GM23338 (cell line): Measurements from ENCODE around the gene SRSF1. TPM values are rescaled to one million over a fixed set of nuclear protein-coding genes. Genes with fewer than 3 reads are reported as not detected.
A peak's percentile ranks its signal among the peaks of the same experiment; 100 is the strongest.

Source experiments
- ATAC-seq: fragments of 200-7000 bp; cut with Tn5 transposase; 3 replicates; pipeline ENCODE4 v1.9.1; 2020
- DNase-seq: peaks from one replicate; pipeline ENCODE4 v3.0.0-alpha.2; 2015; ENCODE audit warnings: low spot score
- H2AFZ ChIP-seq: fragments of 200-600 bp; sonication (generic); 2 replicates; pipeline ENCODE4 v1.8.0; 2016; ENCODE audit warnings: antibody characterized with exemption, mild to moderate bottlenecking, moderate library complexity
- H3F3A ChIP-seq: fragments of 200-600 bp; sonication (generic); replicated peaks from 2 replicates; pipeline ENCODE4 v1.8.0; 2017; ENCODE audit warnings: antibody characterized with exemption, mixed run types, low read depth
- H3K27ac ChIP-seq: fragments of 200-600 bp; sonication (generic); 2 replicates; pipeline ENCODE4 v1.6.1; 2016; ENCODE audit warnings: low read depth
- H3K27me3 ChIP-seq: fragments of 200-600 bp; sonication (generic); 2 replicates; pipeline ENCODE4 v1.8.0; 2016; ENCODE audit warnings: mild to moderate bottlenecking, mixed run types, moderate library complexity; ENCODE audit not compliant: insufficient read depth
- H3K36me3 ChIP-seq: fragments of 200-600 bp; sonication (generic); 2 replicates; pipeline ENCODE4 v1.8.0; 2016; ENCODE audit warnings: mild to moderate bottlenecking; ENCODE audit not compliant: insufficient read depth
- H3K4me1 ChIP-seq: fragments of 200-600 bp; sonication (generic); 2 replicates; pipeline ENCODE4 v1.8.0; 2016; ENCODE audit warnings: mild to moderate bottlenecking, moderate library complexity; ENCODE audit not compliant: insufficient read depth
- H3K4me2 ChIP-seq: fragments of 200-600 bp; sonication (generic); 2 replicates; pipeline ENCODE4 v1.7.1; 2017; ENCODE audit warnings: mixed run types
- H3K4me3 ChIP-seq: fragments of 200-600 bp; sonication (generic); 2 replicates; pipeline ENCODE4 v1.6.1; 2016; ENCODE audit warnings: mixed run types
- H3K79me2 ChIP-seq: fragments of 200-600 bp; sonication (generic); replicated peaks from 2 replicates; pipeline ENCODE4 v1.8.0; 2017; ENCODE audit warnings: mild to moderate bottlenecking; ENCODE audit not compliant: insufficient read depth
- H3K9me2 ChIP-seq: fragments of 200-600 bp; sonication (generic); 2 replicates; pipeline ENCODE4 v1.8.0; 2017; ENCODE audit not compliant: insufficient read depth
- H4K20me1 ChIP-seq: fragments of 200-600 bp; sonication (generic); replicated peaks from 2 replicates; pipeline ENCODE4 v1.8.0; 2017; ENCODE audit warnings: mild to moderate bottlenecking; ENCODE audit not compliant: insufficient read depth
- H3K27ac Mint-ChIP-seq: 2 replicates; pipeline ENCODE4 v1.8.0; 2020; ENCODE audit warnings: inconsistent platforms, mild to moderate bottlenecking, moderate library complexity, mixed read lengths
- H3K27me3 Mint-ChIP-seq: 3 replicates; pipeline ENCODE4 v1.8.0; 2022; ENCODE audit warnings: low read depth, mild to moderate bottlenecking, moderate library complexity, mixed read lengths, inconsistent platforms; ENCODE audit not compliant: insufficient read depth, poor library complexity
- H3K36me3 Mint-ChIP-seq: 3 replicates; pipeline ENCODE4 v1.8.0; 2021; ENCODE audit warnings: low read depth, mild to moderate bottlenecking, inconsistent platforms, moderate library complexity, mixed read lengths
- H3K4me1 Mint-ChIP-seq: 3 replicates; pipeline ENCODE4 v1.8.0; 2020; ENCODE audit warnings: mild to moderate bottlenecking, inconsistent platforms, mixed read lengths
- H3K4me3 Mint-ChIP-seq: 3 replicates; pipeline ENCODE4 v1.8.0; 2021; ENCODE audit warnings: moderate library complexity, mild to moderate bottlenecking, inconsistent platforms, mixed read lengths
- H3K9me3 Mint-ChIP-seq: 3 replicates; pipeline ENCODE4 v1.8.0; 2020; ENCODE audit warnings: moderate library complexity, mild to moderate bottlenecking, inconsistent platforms, mixed read lengths
- CREB1 ChIP-seq: fragments of 250-450 bp; sonication (Bioruptor Pico); IDR thresholded peaks from 2 replicates; pipeline ENCODE4 v1.5.0; 2020; ENCODE audit warnings: low read depth, mild to moderate bottlenecking, moderate library complexity
- CTCF ChIP-seq, 2 experiments: fragments of 200-600 bp in 1 of 2; sonication (generic) in 1 of 2; conservative IDR thresholded peaks; 2 replicates each; pipeline versions ENCODE4 v1.5.1 to v1.6.1; 2016 to 2017; ENCODE audit warnings: antibody characterized with exemption in 2 of 2, low read depth in 2 of 2, mild to moderate bottlenecking in 2 of 2, moderate library complexity in 1 of 2
- ETS1 ChIP-seq: IDR thresholded peaks from 2 replicates; pipeline ENCODE4 v1.6.1; 2016; ENCODE audit warnings: antibody characterized with exemption
- EZH2 ChIP-seq: fragments of 200-600 bp; sonication (generic); IDR thresholded peaks from one replicate; pipeline ENCODE4 v1.8.0; 2017; ENCODE audit warnings: antibody characterized with exemption, mild to moderate bottlenecking, low read depth; ENCODE audit not compliant: unreplicated experiment
- EZH2phosphoT487 ChIP-seq: fragments of 200-600 bp; sonication (generic); IDR thresholded peaks from one replicate; pipeline ENCODE4 v1.8.1; 2018; ENCODE audit warnings: antibody characterized with exemption; ENCODE audit not compliant: unreplicated experiment
- JUNB ChIP-seq: IDR thresholded peaks from one replicate; pipeline ENCODE4 v1.6.1; 2016; ENCODE audit warnings: antibody characterized with exemption; ENCODE audit not compliant: unreplicated experiment
- NANOG ChIP-seq: IDR thresholded peaks from 2 replicates; pipeline ENCODE4 v1.6.1; 2016; ENCODE audit warnings: antibody characterized with exemption, borderline replicate concordance
- POLR2AphosphoS5 ChIP-seq: IDR thresholded peaks from 2 replicates; pipeline ENCODE4 v1.6.1; 2016; ENCODE audit warnings: antibody characterized with exemption, low read depth
- REST ChIP-seq: IDR thresholded peaks from one replicate; pipeline ENCODE4 v1.6.1; 2018; ENCODE audit warnings: antibody characterized with exemption; ENCODE audit not compliant: unreplicated experiment
- STAT1 ChIP-seq: IDR thresholded peaks from one replicate; pipeline ENCODE4 v1.6.1; 2016; ENCODE audit warnings: antibody characterized with exemption; ENCODE audit not compliant: unreplicated experiment
- ZNF114 ChIP-seq: fragments of 250-450 bp; sonication (Bioruptor Pico); IDR thresholded peaks from 2 replicates; pipeline ENCODE4 v1.5.0; 2020; ENCODE audit warnings: mild to moderate bottlenecking, moderate library complexity
- ZNF331 ChIP-seq: fragments of 250-450 bp; sonication (Bioruptor Pico); IDR thresholded peaks from 2 replicates; pipeline ENCODE4 v1.5.0; 2020; ENCODE audit warnings: low read depth, mild to moderate bottlenecking, moderate library complexity
- ZNF462 ChIP-seq: fragments of 250-450 bp; sonication (Bioruptor Pico); IDR thresholded peaks from 2 replicates; pipeline ENCODE4 v1.5.0; 2020; ENCODE audit warnings: mild to moderate bottlenecking, moderate library complexity
- polyA plus RNA-seq: library from polyadenylated mRNA; unstranded; fragments of >200 nt; fragmentation: Nextera tagmentation; extraction: Ambion mirVana; gene quantifications from 2 replicates; pipeline ENCODE4 v1.2.1, GENCODE V29; 2016
- total RNA-seq: library from RNA; depleted of rRNA; stranded (reverse); fragments of >200 nt; shearing (Covaris generic); gene quantifications from 2 replicates; pipeline ENCODE4 v1.2.3, GENCODE V29; 2014

SRSF1 gene
- total and polyA plus RNA-seq, 2 experiments from 2014 or later: 413 to 584 TPM

GRCh38 chr17:58052945-58053715, 46.1 kb upstream of the SRSF1 start:
- Mint-ChIP-seq H3K36me3 (no peaks in the 10 kb centered on the region), H3K27me3 (no peaks in the 10 kb centered on the region), H3K4me1 (no peaks in the 10 kb centered on the region), H3K9me3 (no peaks in the 10 kb centered on the region), H3K4me3 (no peak overlapping the region), H3K27ac (no peak overlapping the region)
- Histone ChIP-seq H4K20me1 (no peaks in the 10 kb centered on the region), H3K27me3 (no peaks in the 10 kb centered on the region), H2AFZ (peak overlapping the region; percentile 43; the same call in 1 of the 2 replicates), H3K4me2 (no peak overlapping the region), H3K4me3 (no peak overlapping the region), H3K9me2 (no peaks in the 10 kb centered on the region), H3F3A (no peaks in the 10 kb centered on the region), H3K27ac (no peak overlapping the region), H3K79me2 (no peaks in the 10 kb centered on the region), H3K4me1 (no peaks in the 10 kb centered on the region), H3K36me3 (no peaks in the 10 kb centered on the region)
- DNase-seq (no peak), ATAC-seq (no peak)
- TF ChIP-seq ETS1 (no peak), CREB1 (CRISPR knock-in tag) (no peak), EZH2phosphoT487 (no peak), ZNF331 (CRISPR knock-in tag) (no peak), NANOG (no peak), ZNF114 (CRISPR knock-in tag) (no peak), CTCF (conservative IDR thresholded peaks at IDR 0.05; ENCODE audit: low read depth in 2 of 2) (no peak), EZH2 (no peak), ZNF462 (no peak), POLR2AphosphoS5 (no peak), REST (no peak), JUNB (no peak), STAT1 (no peak)
